Kidney (tissue), 14 donors: ENCODE measurements around the gene ETV6. TPM values are rescaled to one million over a fixed set of nuclear protein-coding genes. Genes with fewer than 3 reads are reported as not detected.

Experiments
- DNase-seq, 5 donors: peaks; one replicate each; pipeline ENCODE4 v3.0.0-alpha.2; 2013 to 2020
- FAIRE-seq: peaks from 2 replicates; lab custom pipeline; 2012; peaks lifted over from hg19 to GRCh38; lab: Jason Lieb, UNC
- H3K27ac ChIP-seq, 2 donors: one replicate each; pipeline ENCODE4 v1.7.0; 2013; ENCODE audit warnings: low read depth in 2 of 2, low read length in 2 of 2, inconsistent platforms in 1 of 2
- H3K27me3 ChIP-seq: one replicate; pipeline ENCODE4 v1.7.1; 2013; ENCODE audit warnings: low read length, inconsistent platforms; ENCODE audit not compliant: control insufficient read depth, insufficient read depth
- H3K36me3 ChIP-seq, 3 donors: one replicate each; pipeline versions ENCODE4 v1.7.0 to v1.7.1; 2013; ENCODE audit warnings: low read length in 3 of 3, control low read depth in 1 of 3, inconsistent platforms in 1 of 3; ENCODE audit not compliant: insufficient read depth in 3 of 3, control insufficient read depth in 2 of 3
- H3K4me1 ChIP-seq, 3 donors: one replicate each; pipeline versions ENCODE4 v1.7.0 to v1.7.1; 2013; ENCODE audit warnings: low read length in 3 of 3, inconsistent platforms in 1 of 3, low read depth in 1 of 3; ENCODE audit not compliant: control insufficient read depth in 2 of 3, insufficient read depth in 2 of 3
- H3K4me3 ChIP-seq, 3 donors: one replicate each; pipeline versions ENCODE4 v1.7.0 to v1.8.1; 2013; ENCODE audit warnings: low read length in 3 of 3, control low read depth in 1 of 3, inconsistent platforms in 1 of 3
- H3K9ac ChIP-seq, 3 donors: one replicate each; pipeline versions ENCODE4 v1.7.0 to v1.7.1; 2013; ENCODE audit warnings: low read length in 3 of 3, control low read depth in 1 of 3, inconsistent platforms in 1 of 3
- H3K9me3 ChIP-seq, 3 donors: one replicate each; pipeline versions ENCODE4 v1.7.0 to v1.7.1; 2013; ENCODE audit warnings: low read length in 3 of 3, control low read depth in 1 of 3, inconsistent platforms in 1 of 3; ENCODE audit not compliant: control insufficient read depth in 2 of 3, insufficient read depth in 1 of 3
- intact Hi-C: fragments of 100-400 bp; cut with DNase I; formaldehyde crosslinking; loops from one replicate; pipeline ENCODE4 v1.11.1; 2022
- polyA plus RNA-seq: library from polyadenylated mRNA; stranded (reverse); fragments of 350-450 nt; fragmentation: Illumina TruSeq; extraction: RNeasy Lipid Tissue Mini Kit (QIAGEN cat#74804); gene quantifications from one replicate; pipeline ENCODE4 v1.2.3, GENCODE V29; 2014; ENCODE audit warnings: low read depth, low replicate concordance; ENCODE audit not compliant: insufficient read depth
- total RNA-seq: library from RNA; stranded (reverse); fragmentation: NEBNext Ultra II Directional; extraction: Animal tissue kit (Norgen Biotek cat#: 25700); gene quantifications from one replicate; pipeline ENCODE4 v1.2.1, GENCODE V29; 2021
- TF ChIP-seq, protein P1 (sequence below): IDR thresholded peaks from 3 replicates; pipeline ENCODE4 v1.5.1; 2012; ENCODE audit warnings: mild to moderate bottlenecking, moderate library complexity, borderline replicate concordance; ENCODE audit not compliant: insufficient read depth; ENCODE audit errors: extremely low read depth
- donor health status: control.
- donor health status: control.
- donor health status: control.
- donor health status: control.
- donor health status: control.
- donor health status: DM: yes; HTN: yes; CAD: no.
- donor health status: Normal renal cell carcinoma (clear cell type).

Gene ETV6
- total and polyA plus RNA-seq, 2 donors from 2014 or later = 5.2 to 59.8 TPM

DNA sequence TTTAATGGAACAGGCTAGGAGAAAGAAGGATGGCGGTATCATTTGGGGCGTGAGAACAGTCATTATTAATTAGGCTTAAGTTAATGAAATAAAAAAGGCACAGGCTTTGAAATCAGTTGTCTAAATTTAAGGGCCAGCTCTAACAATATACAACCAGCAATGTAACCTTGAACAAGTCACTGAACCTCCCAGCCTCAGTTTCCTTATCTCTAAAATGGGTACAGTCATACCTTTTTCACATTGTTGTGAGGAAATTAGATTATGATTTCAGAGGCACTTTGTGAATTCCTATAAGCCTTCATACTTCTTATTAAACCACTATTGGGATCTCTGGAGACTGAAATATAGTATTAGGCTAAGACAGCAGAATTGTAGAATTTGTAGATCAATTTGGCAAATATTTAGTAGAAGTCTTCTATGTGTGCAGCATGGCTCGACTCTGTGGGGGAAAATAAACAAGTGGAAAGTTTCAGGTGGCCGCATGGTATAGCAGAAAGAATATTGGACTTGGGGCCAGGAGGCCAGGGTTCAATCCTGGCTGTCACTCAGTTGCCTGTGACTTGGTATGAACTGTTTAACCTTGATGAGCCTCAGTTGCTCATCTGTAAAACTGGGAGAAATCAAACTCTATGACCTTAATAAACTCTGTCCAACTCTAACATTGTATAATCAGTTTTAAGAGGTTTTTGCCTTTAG, 117.7 kb downstream of the ETV6 start:
- Histone ChIP-seq H3K4me1 (peaks cover 3 to 25% (median 14%) of the 10 kb centered on the region in 3 donors), H3K9me3 (no peaks in the 10 kb centered on the region), H3K36me3 (no peaks in the 10 kb centered on the region), H3K4me3 (no peak overlapping the region), H3K27ac (peak overlapping the region; percentile 79 to 92), H3K27me3 (no peaks in the 10 kb centered on the region), H3K9ac (no peak overlapping the region)
- TF ChIP-seq, protein P1, sequence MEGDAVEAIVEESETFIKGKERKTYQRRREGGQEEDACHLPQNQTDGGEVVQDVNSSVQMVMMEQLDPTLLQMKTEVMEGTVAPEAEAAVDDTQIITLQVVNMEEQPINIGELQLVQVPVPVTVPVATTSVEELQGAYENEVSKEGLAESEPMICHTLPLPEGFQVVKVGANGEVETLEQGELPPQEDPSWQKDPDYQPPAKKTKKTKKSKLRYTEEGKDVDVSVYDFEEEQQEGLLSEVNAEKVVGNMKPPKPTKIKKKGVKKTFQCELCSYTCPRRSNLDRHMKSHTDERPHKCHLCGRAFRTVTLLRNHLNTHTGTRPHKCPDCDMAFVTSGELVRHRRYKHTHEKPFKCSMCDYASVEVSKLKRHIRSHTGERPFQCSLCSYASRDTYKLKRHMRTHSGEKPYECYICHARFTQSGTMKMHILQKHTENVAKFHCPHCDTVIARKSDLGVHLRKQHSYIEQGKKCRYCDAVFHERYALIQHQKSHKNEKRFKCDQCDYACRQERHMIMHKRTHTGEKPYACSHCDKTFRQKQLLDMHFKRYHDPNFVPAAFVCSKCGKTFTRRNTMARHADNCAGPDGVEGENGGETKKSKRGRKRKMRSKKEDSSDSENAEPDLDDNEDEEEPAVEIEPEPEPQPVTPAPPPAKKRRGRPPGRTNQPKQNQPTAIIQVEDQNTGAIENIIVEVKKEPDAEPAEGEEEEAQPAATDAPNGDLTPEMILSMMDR = no peak
- intact Hi-C loops = no loop called here
- FAIRE-seq (no peak), DNase-seq (no peak)

- Histone ChIP-seq H3K27ac (no peak overlapping the region), H3K27me3 (no peaks in the 10 kb centered on the region), H3K4me1 (peaks cover 3 to 24% (median 12%) of the 10 kb centered on the region in 3 donors), H3K9ac (no peak overlapping the region), H3K4me3 (no peak overlapping the region), H3K9me3 (no peaks in the 10 kb centered on the region), H3K36me3 (no peaks in the 10 kb centered on the region)
- FAIRE-seq = no peak
- DNase-seq = no peak
- TF ChIP-seq, protein P1 = no peak
- intact Hi-C loops = no loop called here
These were observed 118.3 kb downstream of the ETV6 start for GRCh38 chr12:11767798-11768197.

DNA sequence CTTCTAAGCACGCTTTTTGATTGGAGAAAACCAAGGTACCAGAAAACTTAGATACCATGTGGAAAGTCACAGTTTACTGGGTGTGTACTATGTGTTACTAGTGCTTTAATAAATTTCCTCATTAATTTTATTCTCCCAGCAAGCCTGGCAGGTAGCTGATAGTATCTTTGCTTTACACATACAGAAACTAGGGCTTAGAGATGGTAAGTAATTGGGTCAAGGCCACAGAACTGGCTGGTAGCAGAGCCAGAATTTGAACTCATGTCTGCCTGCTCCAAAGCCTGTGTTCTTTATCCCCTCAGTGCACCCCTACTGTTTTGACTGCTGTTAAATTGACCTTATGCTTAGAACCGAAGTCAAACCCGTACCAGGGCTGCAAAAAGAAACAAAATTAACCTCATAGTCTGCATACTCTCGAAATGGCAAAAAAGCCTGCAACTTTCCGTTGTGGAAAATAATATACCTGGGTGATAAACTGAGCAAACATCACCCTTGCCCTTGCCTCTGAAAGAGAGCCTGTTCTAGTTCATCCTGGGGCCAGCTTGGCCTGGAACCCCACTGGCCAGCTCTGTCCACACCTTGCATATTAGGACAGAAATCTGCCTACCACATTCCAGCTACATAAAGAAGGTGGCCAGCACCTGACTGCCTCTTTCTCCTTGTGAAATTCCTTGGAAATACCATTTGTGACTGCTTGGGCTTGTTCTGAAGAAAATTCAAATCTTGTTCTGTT, 118.9 kb downstream of the ETV6 start:
- H3K27ac ChIP-seq = no peak overlapping the region

More for the DNA sequence above, 118.9 kb downstream of the ETV6 start:
- H3K36me3 ChIP-seq = no peaks in the 10 kb centered on the region
- peaks cover 3 to 20% (median 9%) of the 10 kb centered on the region in 3 donors for H3K4me1 ChIP-seq
- no peak for FAIRE-seq
- DNase-seq = no peak
- TF ChIP-seq, protein P1 = no peak
- no peaks in the 10 kb centered on the region for H3K27me3 ChIP-seq
- H3K4me3 ChIP-seq = no peak overlapping the region
- intact Hi-C loops = no loop called here
- no peak overlapping the region for H3K9ac ChIP-seq
- H3K9me3 ChIP-seq = no peaks in the 10 kb centered on the region
